Suprapubic skin (tissue), 3 donors: ENCODE results near the gene VTI1A.

Experiments
- CTCF ChIP-seq, 2 donors: fragments of 200-600 bp in 1 of 2; fragments of 450-650 bp in 1 of 2; sonication (generic) in 1 of 2; IDR thresholded peaks; one replicate each; pipeline ENCODE4 v1.5.1; 2016 to 2019; ENCODE audit warnings: antibody characterized with exemption in 2 of 2, mild to moderate bottlenecking in 1 of 2, moderate library complexity in 1 of 2
- EP300 ChIP-seq: sonication (generic); formaldehyde crosslinking; IDR thresholded peaks from one replicate; pipeline ENCODE4 v1.6.1; 2017; ENCODE audit warnings: antibody characterized with exemption

- TF ChIP-seq EP300 (no peak), CTCF (IDR thresholded peaks at IDR 0.05) (no peak)
Measured at GRCh38 chr10:112678987-112679386, 232.0 kb downstream of the VTI1A start.
